ENCODE measurements around the gene TERC. TPM values are rescaled to one million over a fixed set of nuclear protein-coding genes. Genes with fewer than 3 reads are reported as not detected.
"Not testable (repeated sequence)": the region's sequence is repeated elsewhere in the genome, so short reads cannot be mapped to it uniquely, and the experiment has no call there.

Gene TERC
- total RNA-seq, 1 donor from 2014 or later: 0.86 TPM

DNA sequence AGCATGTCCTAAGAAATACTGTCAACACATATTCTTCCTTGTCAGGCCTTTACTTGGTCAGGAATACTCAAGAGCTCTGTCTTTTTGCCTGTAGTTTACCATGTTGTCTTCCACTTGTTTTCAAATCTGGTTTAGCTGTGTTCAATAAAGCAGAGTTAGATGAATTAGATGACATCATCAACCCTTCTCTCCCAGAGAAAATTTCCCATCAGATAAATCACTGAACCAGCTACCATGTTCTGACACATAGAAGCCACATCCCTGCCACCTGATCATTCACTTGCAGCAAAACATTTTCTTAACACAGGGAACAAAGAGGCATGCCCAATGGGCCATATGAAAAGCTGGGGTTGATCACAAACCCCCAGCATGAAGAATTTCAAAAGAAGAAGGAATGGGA lies 42.1 kb downstream of the TERC start:
- H2AFZ ChIP-seq (ENCODE audit: low read depth, low read length): no peak overlapping the region
- no peaks in the 10 kb centered on the region for H4K20me1 ChIP-seq (ENCODE audit: insufficient read depth, low read length)
- H3K4me1 Mint-ChIP-seq (ENCODE audit: low read depth, unreplicated experiment): no peaks in the 10 kb centered on the region
- FAIRE-seq: no peak
- no peak overlapping the region for H3K9ac ChIP-seq (ENCODE audit: low read length)
- H3K4me2 ChIP-seq (ENCODE audit: low read length): no peak overlapping the region
- H3K9me3 ChIP-seq (ENCODE audit: insufficient read depth, low read depth, low read length): no peaks in the 10 kb centered on the region
- no peaks in the 10 kb centered on the region for H3K27me3 Mint-ChIP-seq (ENCODE audit: low read depth, unreplicated experiment)
- H3K4me1 ChIP-seq (ENCODE audit: insufficient read depth, low read length): no peaks in the 10 kb centered on the region
- no peak overlapping the region for H3K4me3 ChIP-seq (ENCODE audit: insufficient read depth, low read depth, low read length)
- DNase-seq (ENCODE audit: low read depth): no peak
- no peak overlapping the region for H3K27ac Mint-ChIP-seq (ENCODE audit: unreplicated experiment)
- H3K27me3 ChIP-seq (ENCODE audit: insufficient read depth, low read length): peaks cover 2% of the 10 kb centered on the region
- H3K9me3 Mint-ChIP-seq (ENCODE audit: unreplicated experiment): peaks cover 2% of the 10 kb centered on the region
- H3K36me3 ChIP-seq (ENCODE audit: insufficient read depth, low read length): no peaks in the 10 kb centered on the region
- TF ChIP-seq, protein P1, sequence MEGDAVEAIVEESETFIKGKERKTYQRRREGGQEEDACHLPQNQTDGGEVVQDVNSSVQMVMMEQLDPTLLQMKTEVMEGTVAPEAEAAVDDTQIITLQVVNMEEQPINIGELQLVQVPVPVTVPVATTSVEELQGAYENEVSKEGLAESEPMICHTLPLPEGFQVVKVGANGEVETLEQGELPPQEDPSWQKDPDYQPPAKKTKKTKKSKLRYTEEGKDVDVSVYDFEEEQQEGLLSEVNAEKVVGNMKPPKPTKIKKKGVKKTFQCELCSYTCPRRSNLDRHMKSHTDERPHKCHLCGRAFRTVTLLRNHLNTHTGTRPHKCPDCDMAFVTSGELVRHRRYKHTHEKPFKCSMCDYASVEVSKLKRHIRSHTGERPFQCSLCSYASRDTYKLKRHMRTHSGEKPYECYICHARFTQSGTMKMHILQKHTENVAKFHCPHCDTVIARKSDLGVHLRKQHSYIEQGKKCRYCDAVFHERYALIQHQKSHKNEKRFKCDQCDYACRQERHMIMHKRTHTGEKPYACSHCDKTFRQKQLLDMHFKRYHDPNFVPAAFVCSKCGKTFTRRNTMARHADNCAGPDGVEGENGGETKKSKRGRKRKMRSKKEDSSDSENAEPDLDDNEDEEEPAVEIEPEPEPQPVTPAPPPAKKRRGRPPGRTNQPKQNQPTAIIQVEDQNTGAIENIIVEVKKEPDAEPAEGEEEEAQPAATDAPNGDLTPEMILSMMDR (IDR thresholded peaks at IDR 0.05; ENCODE audit: insufficient read depth, low read depth, low read length): no peak
- no peak for TF ChIP-seq EZH2 (IDR thresholded peaks at IDR 0.05; ENCODE audit: insufficient read depth, low read length)
- no peaks in the 10 kb centered on the region for H3K79me2 ChIP-seq (ENCODE audit: insufficient read depth, low read length)
- H3K27ac ChIP-seq (ENCODE audit: low read depth, low read length): no peak overlapping the region
- no peak overlapping the region for H3K4me3 Mint-ChIP-seq (ENCODE audit: unreplicated experiment)
- H3K36me3 Mint-ChIP-seq (ENCODE audit: low read depth, unreplicated experiment): no peaks in the 10 kb centered on the region

DNA sequence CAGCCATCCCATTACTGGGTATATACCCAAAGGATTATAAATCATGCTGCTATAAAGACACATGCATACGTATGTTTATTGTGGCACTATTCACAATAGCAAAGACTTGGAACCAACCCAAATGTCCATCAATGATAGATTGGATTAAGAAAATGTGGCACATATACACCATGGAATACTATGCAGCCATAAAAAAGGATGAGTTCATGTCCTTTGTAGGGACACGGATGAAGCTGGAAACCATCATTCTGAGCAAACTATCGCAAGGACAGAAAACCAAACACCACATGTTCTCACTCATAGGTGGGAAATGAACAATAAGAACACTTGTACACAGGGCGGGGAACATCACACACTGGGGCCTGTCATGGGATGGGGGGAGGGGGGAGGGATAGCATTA lies 46.4 kb downstream of the TERC start:
- H3K4me2 ChIP-seq (ENCODE audit: low read length); H3K4me3 Mint-ChIP-seq (ENCODE audit: unreplicated experiment); H2AFZ ChIP-seq (ENCODE audit: low read depth, low read length); H4K20me1 ChIP-seq (ENCODE audit: insufficient read depth, low read length); H3K9me3 Mint-ChIP-seq (ENCODE audit: unreplicated experiment); H3K79me2 ChIP-seq (ENCODE audit: insufficient read depth, low read length); H3K27ac Mint-ChIP-seq (ENCODE audit: unreplicated experiment); FAIRE-seq; H3K9me3 ChIP-seq (ENCODE audit: insufficient read depth, low read depth, low read length); DNase-seq (ENCODE audit: low read depth); H3K4me1 Mint-ChIP-seq (ENCODE audit: low read depth, unreplicated experiment); H3K4me1 ChIP-seq (ENCODE audit: insufficient read depth, low read length); H3K27ac ChIP-seq (ENCODE audit: low read depth, low read length); H3K27me3 Mint-ChIP-seq (ENCODE audit: low read depth, unreplicated experiment); H3K36me3 ChIP-seq (ENCODE audit: insufficient read depth, low read length); H3K9ac ChIP-seq (ENCODE audit: low read length); H3K27me3 ChIP-seq (ENCODE audit: insufficient read depth, low read length); H3K4me3 ChIP-seq (ENCODE audit: insufficient read depth, low read depth, low read length); H3K36me3 Mint-ChIP-seq (ENCODE audit: low read depth, unreplicated experiment): not testable (repeated sequence)

Other genes starting within 250 kb of the TERC start
- 11.8 and 15.8 TPM in 2 replicates for gene MECOM, start 101.3 kb downstream of the TERC start, total RNA-seq
- 3.3 and 3.7 TPM in 2 replicates for gene ACTRT3, start 4.5 kb upstream of the TERC start, total RNA-seq
- 12.6 and 12.9 TPM in 2 replicates for gene MYNN, start 8.3 kb upstream of the TERC start, total RNA-seq
- gene LRRIQ4, start 47.8 kb upstream of the TERC start, total RNA-seq: not detected in 2 replicates
- gene LRRC34, start 47.8 kb upstream of the TERC start, total RNA-seq: 1.0 and 1.3 TPM in 2 replicates
- 0.16 TPM in 1 of 2 replicates, not detected in the other for gene LRRC31, start 104.9 kb upstream of the TERC start, total RNA-seq
- not detected in 2 replicates for gene SAMD7, start 146.5 kb upstream of the TERC start, total RNA-seq
- gene SEC62, start 201.7 kb upstream of the TERC start, total RNA-seq: 117 and 122 TPM in 2 replicates